Measurements from ENCODE around the gene FHAD1. TPM values are rescaled to one million over a fixed set of nuclear protein-coding genes. Genes with fewer than 3 reads are reported as not detected.

Gene FHAD1
- total and polyA plus RNA-seq, 2 of the 13 experiments (the other 11 are each of a cell fraction or from before 2014, with no cell fraction given): not detected

- TF ChIP-seq SMAD9 (CRISPR knock-in tag; IDR thresholded peaks at IDR 0.05) (no peak), ZNF292 (CRISPR knock-in tag; IDR thresholded peaks at IDR 0.05; ENCODE audit: borderline replicate concordance, low read depth) (no peak; the same call in 1 of the 2 replicates), CBX5 (CRISPR knock-in tag; IDR thresholded peaks at IDR 0.05; ENCODE audit: borderline replicate concordance) (0 out of 2 replicates have a peak, but pooled peaks have one; percentile 37), LBX2 (CRISPR knock-in tag; IDR thresholded peaks at IDR 0.05; ENCODE audit: borderline replicate concordance) (no peak), RBFOX2 (IDR thresholded peaks at IDR 0.05; ENCODE audit: low read depth, low read length) (no peak), ZSCAN31 (CRISPR knock-in tag; IDR thresholded peaks at IDR 0.05; ENCODE audit: low read depth) (no peak), ZXDC (CRISPR knock-in tag; IDR thresholded peaks at IDR 0.05) (no peak), HOXA3 (CRISPR knock-in tag; IDR thresholded peaks at IDR 0.05) (peak; percentile 42; the same call in 1 of the 2 replicates), ZC3H13 (CRISPR knock-in tag; IDR thresholded peaks at IDR 0.05) (no peak), DPF2 (CRISPR knock-in tag; IDR thresholded peaks at IDR 0.05; ENCODE audit: borderline replicate concordance, low read depth) (no peak), GMEB2 (CRISPR knock-in tag; IDR thresholded peaks at IDR 0.05; ENCODE audit: low read depth) (no peak), ZSCAN12 (CRISPR knock-in tag; IDR thresholded peaks at IDR 0.05) (no peak), BORCS8-MEF2B (CRISPR knock-in tag; IDR thresholded peaks at IDR 0.05) (no peak), ERF (CRISPR knock-in tag; IDR thresholded peaks at IDR 0.05) (no peak), ZNF792 (CRISPR knock-in tag; IDR thresholded peaks at IDR 0.05) (no peak), HNRNPUL1 (IDR thresholded peaks at IDR 0.05; ENCODE audit: low read depth, low read length) (no peak), ZSCAN20 (CRISPR knock-in tag; IDR thresholded peaks at IDR 0.05; ENCODE audit: borderline replicate concordance) (no peak), FOXP4 (CRISPR knock-in tag; IDR thresholded peaks at IDR 0.05) (no peak), ZNF775 (CRISPR knock-in tag; IDR thresholded peaks at IDR 0.05; ENCODE audit: borderline replicate concordance) (no peak), IKZF5 (CRISPR knock-in tag; IDR thresholded peaks at IDR 0.05) (peak; percentile 70; the same call in 1 of the 2 replicates), ZNF784 (CRISPR knock-in tag; IDR thresholded peaks at IDR 0.05; ENCODE audit: borderline replicate concordance) (no peak), JUND (CRISPR knock-in tag; IDR thresholded peaks at IDR 0.05) (no peak)
Observed at GRCh38 chr1:15420853-15421465, 173.9 kb downstream of the FHAD1 start (continued).

Measured in HepG2 (cell line).